ENCODE results near the gene TNNT3.

GRCh38 chr11:1932105-1932480, 12.6 kb downstream of the TNNT3 start:
- TF ChIP-seq CTCF (conservative IDR thresholded peaks at IDR 0.05; ENCODE audit: low read length) (no peak), EZH2phosphoT487 (IDR thresholded peaks at IDR 0.05; ENCODE audit: borderline replicate concordance, low read depth, low read length) (no peak)
